ENCODE measurements around the gene FGFR4. TPM values are rescaled to one million over a fixed set of nuclear protein-coding genes. Genes with fewer than 3 reads are reported as not detected.

FGFR4 gene
- 1 to 10 TPM in 2 of 3 donors, under 1 TPM in 1; 0.72 to 1.5 (median 1.3) TPM for total RNA-seq
- 0.38 TPM for total RNA-seq (2013)

- H3K36me3 ChIP-seq (ENCODE audit: control insufficient read depth, insufficient read depth, low read length), result no peaks in the 10 kb centered on the region
- Mint-ChIP-seq H3K4me1 (peaks cover 13 to 15% of the 10 kb centered on the region in 2 donors), H3K27me3 (ENCODE audit: low read depth in 2 of 2) (peaks cover 8 to 13% of the 10 kb centered on the region in 2 donors), H3K9me3 (no peaks in the 10 kb centered on the region), H3K4me3 (peak within 1 kb of the TSS; percentile 76), H3K36me3 (no peaks in the 10 kb centered on the region), H3K27ac (peak within 1 kb of the TSS; percentile 39 to 67)
- TF ChIP-seq CTCF (IDR thresholded peaks at IDR 0.05), result peak; percentile 79
- peaks cover 5% of the 10 kb centered on the region for H3K27me3 ChIP-seq (ENCODE audit: control insufficient read depth, insufficient read depth, low read length)
- peak; percentile 84 to 86 (median 86) for ATAC-seq
- no peak within 1 kb of the TSS for H3K27ac ChIP-seq (ENCODE audit: low read length)
- WGBS (ENCODE audit: insufficient coverage), result 2% methylated on average over 56 of the region's 68 CpGs
- DNase-seq, result peak; percentile 69 to 82
- peak within 1 kb of the TSS; percentile 17 for H3K4me3 ChIP-seq (ENCODE audit: low read length)
- intact Hi-C loops (cut with micrococcal nuclease), result no loop called here
- no peaks in the 10 kb centered on the region for H3K9me3 ChIP-seq (ENCODE audit: control insufficient read depth, insufficient read depth, low read length)
- peaks cover 9% of the 10 kb centered on the region for H3K4me1 ChIP-seq (ENCODE audit: control insufficient read depth, insufficient read depth, low read length)
Observed at GRCh38 chr5:177086654-177087397, at the start of gene FGFR4. Gene FGFR4 (plus strand): TSS chr5:177086915. CDS start chr5:177089603, 2,688 bp downstream.

GRCh38 chr5:177036921-177037320, 49.8 kb upstream of the FGFR4 start:
- ATAC-seq (no peak), DNase-seq (no peak)
- H3K4me3 Mint-ChIP-seq, result no peak overlapping the region
- no peaks in the 10 kb centered on the region for H3K9me3 ChIP-seq (ENCODE audit: control insufficient read depth, insufficient read depth, low read length)
- no peak overlapping the region for H3K4me3 ChIP-seq (ENCODE audit: low read length)
- H3K9me3 Mint-ChIP-seq, result no peaks in the 10 kb centered on the region
- WGBS (ENCODE audit: insufficient coverage), result 97% methylated on average over 5 of the region's 5 CpGs
- intact Hi-C loops (cut with micrococcal nuclease), result no loop called here
- no peaks in the 10 kb centered on the region for H3K27me3 Mint-ChIP-seq (ENCODE audit: low read depth in 2 of 2)
- TF ChIP-seq CTCF (IDR thresholded peaks at IDR 0.05), result no peak
- no peak overlapping the region for H3K27ac Mint-ChIP-seq
- H3K4me1 ChIP-seq (ENCODE audit: control insufficient read depth, insufficient read depth, low read length), result peaks cover 7% of the 10 kb centered on the region
- no peaks in the 10 kb centered on the region for H3K27me3 ChIP-seq (ENCODE audit: control insufficient read depth, insufficient read depth, low read length)
- peaks cover 8% of the 10 kb centered on the region for H3K36me3 Mint-ChIP-seq
- H3K36me3 ChIP-seq (ENCODE audit: control insufficient read depth, insufficient read depth, low read length), result peaks cover 6% of the 10 kb centered on the region
- H3K27ac ChIP-seq (ENCODE audit: low read length), result no peak overlapping the region
- peaks cover 10 to 20% of the 10 kb centered on the region in 2 donors for H3K4me1 Mint-ChIP-seq

- Histone ChIP-seq H3K36me3 (ENCODE audit: control insufficient read depth, insufficient read depth, low read length) (peaks cover 33% of the 10 kb centered on the region), H3K4me3 (ENCODE audit: low read length) (no peak overlapping the region), H3K4me1 (ENCODE audit: control insufficient read depth, insufficient read depth, low read length) (peaks cover 4% of the 10 kb centered on the region), H3K9me3 (ENCODE audit: control insufficient read depth, insufficient read depth, low read length) (no peaks in the 10 kb centered on the region), H3K27me3 (ENCODE audit: control insufficient read depth, insufficient read depth, low read length) (no peaks in the 10 kb centered on the region), H3K27ac (ENCODE audit: low read length) (no peak overlapping the region)
- no peak for TF ChIP-seq CTCF (IDR thresholded peaks at IDR 0.05)
- Mint-ChIP-seq H3K36me3 (peaks cover 9% of the 10 kb centered on the region), H3K9me3 (no peaks in the 10 kb centered on the region), H3K4me3 (no peak overlapping the region), H3K27me3 (ENCODE audit: low read depth in 2 of 2) (no peaks in the 10 kb centered on the region), H3K4me1 (peaks cover 7 to 11% of the 10 kb centered on the region in 2 donors), H3K27ac (no peak overlapping the region)
- 97% methylated on average over 3 of the region's 3 CpGs for WGBS (ENCODE audit: insufficient coverage)
- intact Hi-C loops (cut with micrococcal nuclease), result no loop called here
- no peak for DNase-seq
- ATAC-seq, result no peak
Observed at GRCh38 chr5:177040814-177041420, 45.8 kb upstream of the FGFR4 start.

All from natural killer cell (primary cell).